ENCODE results near the gene EIF4E2. TPM values are rescaled to one million over a fixed set of nuclear protein-coding genes. Genes with fewer than 3 reads are reported as not detected.

EIF4E2 gene
- total RNA-seq, 2 donors from 2014 or later: 99.5 to 109 TPM

DNA sequence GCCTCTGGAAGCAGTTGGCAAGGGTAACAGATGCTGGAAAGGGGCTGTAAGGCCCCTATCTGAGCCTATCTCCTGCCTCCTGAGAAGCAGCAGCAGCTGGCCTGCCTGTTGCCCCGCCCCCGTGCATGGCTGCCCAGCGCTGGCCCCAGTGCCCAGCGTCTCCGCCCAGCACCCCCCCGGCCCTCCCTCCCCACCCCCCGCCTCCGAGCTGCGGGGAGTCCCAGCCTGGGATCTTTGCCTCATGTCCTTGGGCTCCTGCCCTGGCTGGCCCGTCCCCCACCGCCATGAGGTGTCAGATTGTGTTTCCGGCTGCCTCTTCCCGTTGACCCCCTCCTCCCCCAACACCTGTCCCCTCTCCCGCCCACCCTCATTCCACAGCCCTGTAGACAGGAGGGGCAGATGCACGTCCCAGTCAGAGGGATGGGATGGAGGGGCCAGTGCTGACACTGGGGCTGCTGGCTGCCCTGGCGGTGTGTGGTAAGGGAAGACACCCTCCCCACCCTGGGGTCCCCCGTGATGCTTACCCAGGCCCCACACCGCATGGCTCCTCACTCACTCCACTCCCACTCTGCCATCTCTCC, 24.6 kb upstream of the EIF4E2 start, which contains the start of gene CHRND:
CHRND (plus strand) TSS at position 370 of the 581 bp plus-strand sequence; CDS start at position 426, 56 bp downstream.
- Histone ChIP-seq H3K4me3 (no peak within 1 kb of the TSS), H3K9me3 (no peaks in the 10 kb centered on the region), H3K27ac (no peak within 1 kb of the TSS), H3K27me3 (peaks cover 40% of the 10 kb centered on the region), H3K4me1 (peaks cover 3% of the 10 kb centered on the region), H3K9ac (ENCODE audit: low read depth in 2 of 2, low read length in 2 of 2) (no peak within 1 kb of the TSS), H3K36me3 (no peaks in the 10 kb centered on the region)
- DNase-seq: no peak
- no peak for TF ChIP-seq CTCF (IDR thresholded peaks at IDR 0.05)
- intact Hi-C loops (cut with DNase I): no loop called here

- H3K27me3 ChIP-seq: peaks cover 38% of the 10 kb centered on the region
- no peaks in the 10 kb centered on the region for H3K36me3 ChIP-seq
- H3K4me3 ChIP-seq: no peak overlapping the region
- H3K9me3 ChIP-seq: no peaks in the 10 kb centered on the region
- H3K9ac ChIP-seq (ENCODE audit: low read depth in 2 of 2, low read length in 2 of 2): no peak overlapping the region
- intact Hi-C loops (cut with DNase I): no loop called here
- H3K4me1 ChIP-seq: peaks cover 3% of the 10 kb centered on the region
- TF ChIP-seq CTCF (IDR thresholded peaks at IDR 0.05): no peak
- no peak for DNase-seq
- H3K27ac ChIP-seq: no peak overlapping the region
Measured at GRCh38 chr2:232526372-232526941, 24.0 kb upstream of the EIF4E2 start.

DNA sequence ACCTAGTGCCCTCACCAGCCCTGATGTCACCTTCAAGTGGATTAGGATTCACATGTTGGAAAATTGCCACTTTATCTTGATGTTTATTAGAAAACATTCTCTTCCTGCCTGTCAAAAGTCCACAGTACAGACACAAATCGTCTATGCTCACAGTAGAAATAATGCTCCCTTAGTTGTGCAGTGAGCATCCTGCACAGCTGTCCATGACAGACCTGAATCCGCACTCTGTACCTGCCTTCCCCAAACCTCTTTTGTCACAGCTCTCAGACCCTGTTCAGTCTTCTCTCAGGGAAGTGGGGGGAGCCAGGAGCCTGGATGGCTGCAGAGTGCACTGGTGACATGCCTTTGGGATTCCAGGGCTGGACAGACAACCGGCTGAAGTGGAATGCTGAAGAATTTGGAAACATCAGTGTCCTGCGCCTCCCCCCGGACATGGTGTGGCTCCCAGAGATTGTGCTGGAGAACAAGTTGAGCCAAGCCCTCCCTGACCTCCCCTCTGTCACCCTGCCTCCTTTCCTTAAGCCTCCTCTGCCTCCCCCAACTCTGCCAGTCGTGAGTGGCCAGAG, 22.5 kb upstream of the EIF4E2 start:
- H3K4me1 ChIP-seq: peaks cover 3% of the 10 kb centered on the region
- no peaks in the 10 kb centered on the region for H3K36me3 ChIP-seq
- no peak for TF ChIP-seq CTCF (IDR thresholded peaks at IDR 0.05)
- H3K9me3 ChIP-seq: no peaks in the 10 kb centered on the region
- H3K27me3 ChIP-seq: peaks cover 23% of the 10 kb centered on the region
- H3K27ac ChIP-seq: no peak overlapping the region
- DNase-seq: no peak
- intact Hi-C loops (cut with DNase I): no loop called here
- H3K4me3 ChIP-seq: no peak overlapping the region
- H3K9ac ChIP-seq (ENCODE audit: low read depth in 2 of 2, low read length in 2 of 2): no peak overlapping the region

GRCh38 chr2:232528746-232529460, 21.6 kb upstream of the EIF4E2 start:
- no peaks in the 10 kb centered on the region for H3K9me3 ChIP-seq
- DNase-seq: no peak
- H3K27ac ChIP-seq: no peak overlapping the region
- peaks cover 3% of the 10 kb centered on the region for H3K4me1 ChIP-seq
- no peak for TF ChIP-seq CTCF (IDR thresholded peaks at IDR 0.05)
- peaks cover 14% of the 10 kb centered on the region for H3K27me3 ChIP-seq
- H3K4me3 ChIP-seq: no peak overlapping the region
- no peaks in the 10 kb centered on the region for H3K36me3 ChIP-seq
- intact Hi-C loops (cut with DNase I): no loop called here
- no peak overlapping the region for H3K9ac ChIP-seq (ENCODE audit: low read depth in 2 of 2, low read length in 2 of 2)

DNA sequence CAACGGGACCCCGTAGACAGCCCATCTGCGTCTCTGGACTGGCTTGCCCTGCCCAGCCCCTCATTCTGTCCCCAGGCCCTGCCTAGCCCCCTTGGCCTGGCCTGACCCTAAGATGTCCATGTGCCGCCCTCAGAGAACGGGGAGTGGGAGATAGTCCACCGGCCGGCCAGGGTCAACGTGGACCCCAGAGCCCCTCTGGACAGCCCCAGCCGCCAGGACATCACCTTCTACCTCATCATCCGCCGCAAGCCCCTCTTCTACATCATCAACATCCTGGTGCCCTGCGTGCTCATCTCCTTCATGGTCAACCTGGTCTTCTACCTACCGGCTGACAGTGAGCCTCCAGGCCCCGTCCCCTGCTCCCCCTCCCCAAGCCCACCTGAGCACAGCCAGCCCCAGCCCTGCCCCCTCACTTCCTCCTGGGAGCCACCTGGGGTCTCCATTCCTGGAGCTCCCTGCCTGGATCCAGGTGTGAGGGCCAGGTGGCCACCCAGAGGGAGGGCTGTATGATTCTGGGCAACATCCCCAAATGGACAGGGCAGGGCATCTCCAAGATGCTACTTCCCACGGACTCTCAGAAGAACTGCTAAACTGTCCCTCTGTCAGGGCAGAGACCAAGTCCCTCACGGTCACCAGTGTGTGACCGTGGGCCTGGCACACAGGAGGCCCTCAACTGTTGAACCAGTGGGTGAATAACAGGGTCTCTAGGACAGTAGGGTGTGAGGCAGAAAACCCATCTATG, 20.5 kb upstream of the EIF4E2 start:
- intact Hi-C loops (cut with DNase I): no loop called here
- no peak for TF ChIP-seq CTCF (IDR thresholded peaks at IDR 0.05)

More for the DNA sequence above, 20.5 kb upstream of the EIF4E2 start:
- Histone ChIP-seq H3K4me1 (no peaks in the 10 kb centered on the region), H3K9ac (ENCODE audit: low read depth in 2 of 2, low read length in 2 of 2) (no peak overlapping the region), H3K4me3 (no peak overlapping the region), H3K27me3 (peaks cover 3% of the 10 kb centered on the region), H3K9me3 (no peaks in the 10 kb centered on the region), H3K27ac (no peak overlapping the region), H3K36me3 (no peaks in the 10 kb centered on the region)
- DNase-seq: no peak

Data from colonic mucosa (tissue), 4 donors.